Breast epithelium (tissue), 4 donors: ENCODE data around the gene ZP2. TPM values are rescaled to one million over a fixed set of nuclear protein-coding genes. Genes with fewer than 3 reads are reported as not detected.
"Not testable (repeated sequence)": the region's sequence is repeated elsewhere in the genome, so short reads cannot be mapped to it uniquely, and the experiment has no call there.

Experiments
- DNase-seq, 2 donors: peaks; one replicate each; pipeline ENCODE4 v3.0.0-alpha.2; 2019; ENCODE audit warnings: low spot score in 2 of 2
- H3K27ac ChIP-seq, 2 donors: fragments of 200-600 bp; sonication (generic) in 1 of 2; one replicate each; pipeline ENCODE4 v1.5.1; 2016 to 2019; ENCODE audit warnings: mild to moderate bottlenecking in 1 of 2
- H3K27me3 ChIP-seq, 2 donors: fragments of 200-600 bp; sonication (generic) in 1 of 2; one replicate each; pipeline versions ENCODE4 v1.5.1 to v1.6.0; 2017 to 2019; ENCODE audit warnings: control low read depth in 1 of 2, mild to moderate bottlenecking in 1 of 2
- H3K36me3 ChIP-seq: fragments of 200-600 bp; one replicate; pipeline ENCODE4 v1.5.1; 2019
- H3K4me1 ChIP-seq, 2 donors: fragments of 200-600 bp; sonication (generic); one replicate each; pipeline ENCODE4 v1.5.1; 2016 to 2019; ENCODE audit warnings: control low read depth in 1 of 2
- H3K4me3 ChIP-seq, 3 donors: fragments of 200-600 bp; sonication (generic); 1 replicate in 2 of 3; 2 replicates in 1 of 3; pipeline ENCODE4 v1.5.1; 2016 to 2019; ENCODE audit warnings: mild to moderate bottlenecking in 3 of 3, moderate library complexity in 2 of 3
- H3K9me3 ChIP-seq, 2 donors: fragments of 200-600 bp; sonication (generic) in 1 of 2; one replicate each; pipeline ENCODE4 v1.5.1; 2016 to 2019; ENCODE audit warnings: control low read depth in 1 of 2
- CTCF ChIP-seq, 3 donors: fragments of 450-650 bp; IDR thresholded peaks; one replicate each; pipeline ENCODE4 v1.5.1; 2016 to 2017; ENCODE audit warnings: antibody characterized with exemption in 3 of 3, mild to moderate bottlenecking in 3 of 3, moderate library complexity in 3 of 3
- POLR2A ChIP-seq: fragments of 450-650 bp; IDR thresholded peaks from one replicate; pipeline ENCODE4 v1.6.1; 2016; ENCODE audit warnings: antibody characterized with exemption, mild to moderate bottlenecking, moderate library complexity
- POLR2AphosphoS5 ChIP-seq, 3 donors: sonication (generic); formaldehyde crosslinking; IDR thresholded peaks; one replicate each; pipeline ENCODE4 v1.6.1; 2017; ENCODE audit warnings: antibody characterized with exemption in 3 of 3
- intact Hi-C: fragments of 100-400 bp; cut with DNase I; formaldehyde crosslinking; loops from one replicate; pipeline ENCODE4 v1.15.1; 2023; ENCODE audit warnings: low total_unique reads
- total RNA-seq, 3 donors: library from RNA; depleted of rRNA; stranded (reverse); fragments of >200 nt; gene quantifications; one replicate each; pipeline ENCODE4 v1.1.0, GENCODE V29; 2016

The ZP2 gene
- total RNA-seq, 3 donors from 2014 or later = not detected

GRCh38 chr16:21179126-21179982 is 32.0 kb downstream of the ZP2 start:
- H3K27me3 ChIP-seq = no peaks in the 10 kb centered on the region
- intact Hi-C loops = no loop called here
- no peaks in the 10 kb centered on the region for H3K9me3 ChIP-seq
- TF ChIP-seq POLR2AphosphoS5 (IDR thresholded peaks at IDR 0.05) (no peak), POLR2A (no peak), CTCF (IDR thresholded peaks at IDR 0.05) (no peak)
- DNase-seq = no peak
- H3K4me1 ChIP-seq = no peaks in the 10 kb centered on the region
- no peak overlapping the region for H3K4me3 ChIP-seq
- H3K27ac ChIP-seq = peak overlapping the region in 1 of 2 donors; percentile 10
- H3K36me3 ChIP-seq = peaks cover 11% of the 10 kb centered on the region

DNA sequence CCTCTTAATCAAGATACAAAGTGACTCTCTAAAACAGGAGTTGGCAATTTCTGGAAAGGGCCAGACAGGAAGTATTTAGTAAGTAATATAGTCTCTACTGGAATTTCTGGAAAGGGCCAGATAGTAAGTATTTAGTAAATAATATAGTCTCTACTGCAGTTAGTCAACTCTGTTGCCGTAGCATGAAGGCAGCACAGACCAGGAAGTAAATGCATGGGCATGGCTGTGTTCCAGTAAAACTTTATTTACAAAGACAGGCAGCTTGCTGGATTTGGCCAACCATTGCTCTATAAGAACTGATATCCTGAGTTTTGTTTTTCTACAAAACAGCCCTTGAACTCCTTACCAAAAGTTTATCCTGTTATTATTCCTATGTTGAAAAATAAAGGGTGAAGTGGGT is 36.0 kb downstream of the ZP2 start:
- intact Hi-C loops = no loop called here
- Histone ChIP-seq H3K9me3 (no peaks in the 10 kb centered on the region), H3K4me3 (no peak overlapping the region), H3K27me3 (no peaks in the 10 kb centered on the region), H3K36me3 (no peaks in the 10 kb centered on the region), H3K4me1 (no peaks in the 10 kb centered on the region), H3K27ac (peak overlapping the region in 1 of 2 donors; percentile 28)
- no peak for DNase-seq
- no peak for TF ChIP-seq POLR2A
- TF ChIP-seq CTCF (IDR thresholded peaks at IDR 0.05) = no peak

GRCh38 chr16:21172650-21173049 is 38.7 kb downstream of the ZP2 start:
- no peak overlapping the region for H3K27ac ChIP-seq
- no peak overlapping the region for H3K4me3 ChIP-seq
- H3K36me3 ChIP-seq = no peaks in the 10 kb centered on the region
- DNase-seq = no peak
- H3K4me1 ChIP-seq = no peaks in the 10 kb centered on the region
- no peaks in the 10 kb centered on the region for H3K9me3 ChIP-seq
- H3K27me3 ChIP-seq = no peaks in the 10 kb centered on the region
- intact Hi-C loops = no loop called here
- no peak for TF ChIP-seq POLR2A
- TF ChIP-seq POLR2AphosphoS5 (IDR thresholded peaks at IDR 0.05) = no peak
- no peak for TF ChIP-seq CTCF (IDR thresholded peaks at IDR 0.05)

GRCh38 chr16:21170116-21170515 is 41.3 kb downstream of the ZP2 start:
- H3K4me1 ChIP-seq, H3K4me3 ChIP-seq, H3K36me3 ChIP-seq, DNase-seq, H3K27me3 ChIP-seq, H3K9me3 ChIP-seq, H3K27ac ChIP-seq, intact Hi-C loops: not testable (repeated sequence)

DNA sequence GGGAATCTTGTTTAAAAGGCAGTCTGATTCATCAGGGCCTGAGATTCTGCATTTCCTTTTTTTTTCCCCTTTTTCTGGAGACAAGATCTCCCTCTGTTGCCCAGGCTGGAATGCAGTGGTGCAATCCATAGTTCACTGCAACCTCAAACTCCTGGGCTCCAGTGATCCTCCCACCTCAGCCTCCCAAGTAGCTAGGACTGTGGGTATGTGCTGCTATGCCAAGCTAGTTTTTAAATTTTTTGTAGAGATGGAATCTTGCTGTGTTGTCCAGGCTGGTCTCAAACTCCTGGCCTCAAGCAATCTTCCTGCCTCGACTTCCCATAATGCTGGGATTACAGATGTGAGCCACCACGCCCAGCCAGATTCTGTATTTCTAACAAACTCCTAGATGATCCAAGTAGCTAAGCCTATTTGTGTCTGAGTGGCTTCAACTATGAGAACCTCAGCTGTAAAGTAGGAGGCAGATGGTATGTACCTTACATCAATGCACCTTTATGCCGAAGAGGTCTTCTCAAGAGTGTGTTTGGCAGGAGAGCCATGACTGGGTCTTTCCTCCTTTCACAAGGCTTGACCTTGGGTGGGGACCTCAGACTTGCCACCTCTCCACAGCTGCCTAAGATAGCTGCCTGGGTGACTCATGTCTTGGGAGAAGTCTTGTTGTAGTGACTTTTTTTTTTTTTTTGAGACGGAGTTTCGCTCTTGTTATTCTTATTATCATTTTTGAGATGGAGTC is 42.0 kb downstream of the ZP2 start:
- Histone ChIP-seq H3K9me3 (no peaks in the 10 kb centered on the region), H3K36me3 (no peaks in the 10 kb centered on the region), H3K27ac (no peak overlapping the region), H3K4me3 (no peak overlapping the region), H3K4me1 (no peaks in the 10 kb centered on the region), H3K27me3 (no peaks in the 10 kb centered on the region)
- DNase-seq = no peak
- TF ChIP-seq CTCF (IDR thresholded peaks at IDR 0.05) = no peak
- TF ChIP-seq POLR2AphosphoS5 (IDR thresholded peaks at IDR 0.05) = no peak
- no peak for TF ChIP-seq POLR2A
- intact Hi-C loops = no loop called here
